Subcutaneous abdominal adipose tissue (tissue), 5 donors: ENCODE data around the gene NEUROD2.

Experiments
- H3K27ac ChIP-seq: one replicate; pipeline ENCODE4 v1.7.0; 2013; ENCODE audit warnings: low read depth, mild to moderate bottlenecking, inconsistent platforms, low read length, moderate library complexity
- H3K27me3 ChIP-seq, 5 donors: one replicate each; pipeline ENCODE4 v1.7.0; 2013; ENCODE audit warnings: low read length in 5 of 5, inconsistent platforms in 1 of 5; ENCODE audit not compliant: control insufficient read depth in 5 of 5, insufficient read depth in 4 of 5
- H3K36me3 ChIP-seq, 5 donors: one replicate each; pipeline ENCODE4 v1.7.0; 2013; ENCODE audit warnings: low read length in 5 of 5; ENCODE audit not compliant: control insufficient read depth in 5 of 5, insufficient read depth in 5 of 5
- H3K4me1 ChIP-seq, 5 donors: one replicate each; pipeline ENCODE4 v1.7.0; 2013; ENCODE audit warnings: low read length in 5 of 5, mild to moderate bottlenecking in 3 of 5, moderate library complexity in 1 of 5; ENCODE audit not compliant: control insufficient read depth in 5 of 5, insufficient read depth in 5 of 5
- H3K4me3 ChIP-seq, 5 donors: one replicate each; pipeline ENCODE4 v1.7.0; 2013; ENCODE audit warnings: low read length in 5 of 5, low read depth in 1 of 5
- H3K9ac ChIP-seq, 5 donors: one replicate each; pipeline ENCODE4 v1.7.0; 2013; ENCODE audit warnings: low read length in 5 of 5, mild to moderate bottlenecking in 4 of 5, moderate library complexity in 3 of 5
- H3K9me3 ChIP-seq, 5 donors: one replicate each; pipeline ENCODE4 v1.7.0; 2013; ENCODE audit warnings: low read length in 5 of 5; ENCODE audit not compliant: control insufficient read depth in 5 of 5
- donor health status: healthy.
- donor health status: healthy.
- donor health status: healthy.
- donor health status: healthy.
- donor health status: healthy.

NEUROD2 gene

DNA sequence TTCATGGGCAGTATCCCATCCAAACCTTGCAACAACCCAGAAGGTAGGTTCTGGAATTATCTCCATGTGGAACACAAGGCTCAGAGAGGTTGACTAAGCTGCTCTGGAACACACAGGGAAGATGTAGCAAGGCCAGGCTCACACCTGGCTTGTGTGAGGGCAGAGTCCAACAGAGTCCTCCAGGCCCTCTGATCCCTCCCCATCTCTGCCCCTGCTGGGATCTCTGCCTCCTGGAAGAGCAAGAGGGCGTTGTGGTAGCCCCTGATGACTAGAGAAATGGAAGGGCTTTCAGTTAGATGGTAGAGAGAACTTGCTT, 12.0 kb upstream of the NEUROD2 start:
- H3K27ac ChIP-seq, result no peak overlapping the region
- peaks cover 4 to 30% (median 21%) of the 10 kb centered on the region in 5 donors for H3K4me1 ChIP-seq
- H3K9ac ChIP-seq, result no peak overlapping the region
- H3K9me3 ChIP-seq, result no peaks in the 10 kb centered on the region
- H3K4me3 ChIP-seq, result no peak overlapping the region
- no peaks in the 10 kb centered on the region for H3K36me3 ChIP-seq
- peaks cover 0 to 13% (median 7%) of the 10 kb centered on the region in 5 donors for H3K27me3 ChIP-seq

DNA sequence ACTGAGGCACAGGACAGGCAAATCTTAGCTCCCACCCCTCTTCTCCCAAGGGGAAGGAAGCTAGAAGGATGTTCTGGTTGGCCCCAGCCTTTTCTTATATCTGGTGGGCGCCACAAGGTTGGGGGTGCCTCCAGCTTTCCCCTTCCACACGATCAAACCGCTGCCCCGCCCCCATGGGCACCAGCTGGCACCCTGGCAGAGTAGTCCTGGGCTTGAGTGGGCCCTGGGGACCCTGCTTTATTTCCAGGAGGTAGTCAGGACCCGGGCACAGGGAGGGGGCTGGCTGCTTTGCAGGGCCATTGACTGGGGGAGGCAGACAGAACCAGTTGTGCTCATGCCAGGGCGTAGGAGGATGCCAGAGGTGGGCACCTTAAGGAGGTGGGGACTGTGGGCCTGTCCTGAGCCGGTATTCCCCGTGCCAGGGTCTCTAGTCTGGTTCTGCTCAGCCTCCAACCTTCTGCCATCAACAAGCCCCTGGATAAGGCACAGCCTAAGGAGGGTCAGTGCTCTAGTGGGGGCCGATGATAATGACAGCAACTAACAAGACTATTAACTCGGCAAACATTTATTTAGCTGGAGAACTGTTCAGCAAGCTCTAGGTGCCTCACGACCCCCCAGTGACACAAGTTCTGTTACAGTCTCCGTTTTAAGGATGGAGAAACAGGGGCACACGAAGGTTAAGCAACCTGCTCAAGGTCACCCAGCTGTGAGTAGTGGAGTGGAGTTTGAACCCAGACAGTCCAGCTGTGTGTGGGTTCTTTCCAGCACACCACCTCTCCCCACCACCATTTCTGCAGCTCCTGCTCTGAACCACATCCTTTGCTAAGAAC, 11.5 kb upstream of the NEUROD2 start:
- H3K4me3 ChIP-seq, result peak overlapping the region in 4 of 5 donors; percentile 45 to 69 (median 60)
- peaks cover 4 to 30% (median 21%) of the 10 kb centered on the region in 5 donors for H3K4me1 ChIP-seq
- no peak overlapping the region for H3K27ac ChIP-seq
- H3K9me3 ChIP-seq, result no peaks in the 10 kb centered on the region
- peak overlapping the region in 2 of 5 donors; percentile 38 to 63 for H3K9ac ChIP-seq
- peaks cover 0 to 16% (median 6%) of the 10 kb centered on the region in 5 donors for H3K27me3 ChIP-seq
- H3K36me3 ChIP-seq, result no peaks in the 10 kb centered on the region

DNA sequence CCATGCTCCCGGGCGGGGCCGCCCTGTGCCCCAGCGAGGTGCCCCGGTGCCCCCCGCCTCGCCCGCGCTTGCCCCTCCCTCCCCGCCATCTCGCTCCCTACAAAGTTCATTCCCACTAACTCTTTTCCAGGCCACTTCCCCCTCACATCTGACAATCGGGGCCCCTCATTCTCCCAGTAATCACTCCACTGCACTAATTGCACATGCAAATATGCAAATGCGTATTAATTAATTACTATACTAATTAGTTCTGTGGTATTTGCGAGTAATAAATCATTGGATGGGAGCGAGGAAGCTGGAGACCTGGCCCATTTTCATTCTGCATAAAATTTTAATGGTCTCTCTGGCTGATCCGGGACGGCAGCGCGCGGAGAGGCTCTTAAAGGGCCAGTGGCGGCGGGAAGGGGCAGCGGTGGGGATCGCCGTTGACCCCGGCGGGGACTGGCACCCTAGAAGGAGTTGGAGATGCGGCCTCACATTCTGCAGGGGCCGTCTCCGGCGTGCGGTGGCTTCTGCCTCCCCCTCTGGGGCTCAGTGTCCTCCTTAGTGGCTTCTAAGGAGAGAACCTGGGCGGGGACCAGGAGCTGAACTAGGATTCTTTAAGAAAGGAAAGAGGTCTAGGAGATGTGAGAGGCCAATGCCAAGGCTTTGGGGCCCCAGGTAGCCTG, 10.7 kb upstream of the NEUROD2 start:
- H3K27me3 ChIP-seq, result peaks cover 0 to 20% (median 6%) of the 10 kb centered on the region in 5 donors
- H3K27ac ChIP-seq, result no peak overlapping the region

DNA sequence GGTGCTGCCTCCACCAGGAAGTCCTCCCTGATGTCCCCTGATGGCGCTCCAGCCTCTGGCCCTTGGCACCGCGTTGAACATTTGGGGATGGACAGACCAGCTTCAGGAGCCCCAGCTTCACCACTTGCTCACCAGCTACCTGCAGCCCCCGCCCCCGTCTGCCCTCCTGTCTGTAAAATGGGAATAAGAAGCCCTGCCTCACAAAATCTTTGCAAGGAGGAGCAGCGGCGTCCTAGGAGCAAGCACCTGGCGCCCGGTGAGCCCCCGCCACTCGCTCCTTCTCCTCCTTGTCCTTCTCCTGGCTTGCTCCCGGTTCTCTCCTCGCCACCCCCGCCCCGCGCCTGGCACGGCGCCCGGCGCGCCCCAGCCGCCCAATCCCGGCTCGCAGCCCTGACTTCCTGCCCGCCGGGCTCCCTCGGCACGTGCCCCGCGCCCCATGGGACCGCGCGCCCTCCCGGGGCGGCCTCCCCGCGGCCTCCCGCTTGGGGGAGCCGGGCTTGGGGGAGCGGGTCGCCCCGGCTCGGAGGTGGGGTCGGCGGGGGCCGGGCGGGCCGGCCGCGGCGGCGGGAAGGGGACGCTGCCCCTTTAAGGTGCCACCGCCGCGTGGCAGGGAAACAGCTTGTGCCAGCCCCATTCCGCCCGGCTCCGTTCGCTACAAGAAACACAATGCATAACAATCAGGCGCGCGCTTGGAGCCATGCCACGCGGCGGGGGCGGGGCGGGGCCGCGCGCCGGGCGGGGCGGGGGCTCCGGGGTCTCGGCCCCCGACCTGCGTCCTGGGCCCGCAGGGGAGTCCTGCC, 9.9 kb upstream of the NEUROD2 start:
- Histone ChIP-seq H3K27ac (no peak overlapping the region), H3K9me3 (no peaks in the 10 kb centered on the region), H3K9ac (no peak overlapping the region), H3K36me3 (no peaks in the 10 kb centered on the region), H3K4me1 (peaks cover 6 to 20% (median 17%) of the 10 kb centered on the region in 5 donors), H3K4me3 (peak overlapping the region in 4 of 5 donors; percentile 60 to 69 (median 64)), H3K27me3 (peaks cover 3 to 28% (median 11%) of the 10 kb centered on the region in 5 donors)

More for the DNA sequence above, 10.7 kb upstream of the NEUROD2 start:
- Histone ChIP-seq H3K4me3 (peak overlapping the region; percentile 60 to 74 (median 66)), H3K9ac (peak overlapping the region in 4 of 5 donors; percentile 13 to 63 (median 44)), H3K4me1 (peaks cover 6 to 26% (median 21%) of the 10 kb centered on the region in 5 donors), H3K9me3 (no peaks in the 10 kb centered on the region), H3K36me3 (no peaks in the 10 kb centered on the region)

DNA sequence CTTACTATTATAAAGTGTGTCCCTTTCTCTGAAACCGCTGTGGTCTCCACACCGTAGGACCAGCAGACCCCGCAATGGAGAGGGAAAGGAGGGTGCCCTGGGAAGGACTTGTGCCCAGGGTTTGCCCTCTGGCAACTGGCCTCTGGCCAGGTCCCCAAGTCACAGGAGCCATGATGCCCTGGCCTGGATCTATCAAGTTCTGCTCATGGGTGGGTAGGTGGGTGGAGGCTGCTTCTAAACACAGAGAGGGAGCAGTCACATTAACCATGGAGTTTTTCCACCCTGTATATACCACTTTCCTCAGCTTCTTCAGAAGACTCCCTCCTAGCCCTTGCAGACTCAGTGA, 9.4 kb upstream of the NEUROD2 start:
- Histone ChIP-seq H3K9ac (no peak overlapping the region), H3K4me3 (peak overlapping the region in 3 of 5 donors; percentile 60 to 69 (median 61)), H3K9me3 (no peaks in the 10 kb centered on the region), H3K27ac (no peak overlapping the region), H3K4me1 (peaks cover 3 to 17% (median 15%) of the 10 kb centered on the region in 5 donors), H3K36me3 (no peaks in the 10 kb centered on the region), H3K27me3 (peaks cover 7 to 29% (median 15%) of the 10 kb centered on the region in 5 donors)

DNA sequence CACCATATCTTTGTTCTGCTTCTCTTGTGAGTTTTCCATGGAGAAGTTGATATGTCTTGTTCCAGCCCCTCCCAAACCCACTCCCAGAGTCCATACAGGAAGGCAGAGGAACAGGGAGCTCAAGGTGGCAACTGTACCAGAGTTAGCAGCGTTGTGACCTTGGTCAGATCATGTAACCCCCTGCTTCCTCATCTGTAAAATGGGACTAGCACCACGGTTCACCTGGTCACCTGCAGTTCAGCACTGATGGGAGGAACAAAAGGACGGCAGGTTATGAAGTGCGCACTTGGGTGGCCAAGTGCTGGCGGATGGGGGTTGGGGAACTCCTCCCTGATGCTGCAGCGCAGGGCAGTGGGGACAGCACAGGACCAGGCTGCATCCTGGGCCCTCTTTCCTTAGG, 7.7 kb upstream of the NEUROD2 start:
- no peaks in the 10 kb centered on the region for H3K9me3 ChIP-seq
- no peak overlapping the region for H3K4me3 ChIP-seq
- H3K27ac ChIP-seq, result no peak overlapping the region
- H3K27me3 ChIP-seq, result peaks cover 7 to 31% (median 15%) of the 10 kb centered on the region in 5 donors
- H3K36me3 ChIP-seq, result no peaks in the 10 kb centered on the region
- peaks cover 3 to 15% (median 13%) of the 10 kb centered on the region in 5 donors for H3K4me1 ChIP-seq
- no peak overlapping the region for H3K9ac ChIP-seq

DNA sequence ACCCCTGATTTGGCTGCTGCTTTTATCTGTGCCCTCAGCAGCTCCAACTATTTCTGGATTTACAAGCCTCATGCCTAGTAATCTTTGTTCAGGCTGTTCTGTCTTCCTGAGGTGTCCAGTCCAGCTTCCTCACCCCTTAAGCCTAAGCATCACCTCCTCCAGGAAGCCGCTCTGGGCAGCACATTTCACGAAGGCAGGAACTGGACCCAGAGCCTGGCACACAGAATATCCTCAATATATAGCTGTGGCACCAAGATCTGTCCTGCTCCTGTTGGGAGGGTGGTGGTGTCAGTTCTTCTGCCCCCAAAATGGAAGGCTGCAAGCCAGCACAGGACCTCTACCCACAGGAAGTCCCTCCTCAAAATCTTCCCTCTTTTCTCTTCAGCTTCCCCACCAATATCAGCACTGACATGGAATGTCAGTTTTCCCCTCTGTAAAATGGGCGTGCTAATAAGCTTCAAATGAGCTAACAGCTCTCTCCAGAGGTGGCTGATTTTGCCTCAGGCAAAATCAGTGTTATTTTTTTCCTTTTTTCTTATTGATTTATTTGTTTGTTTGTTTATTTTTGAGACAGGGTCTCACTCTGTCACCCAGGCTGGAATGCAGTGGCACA, 6.9 kb upstream of the NEUROD2 start:
- Histone ChIP-seq H3K27me3 (peaks cover 8 to 35% (median 15%) of the 10 kb centered on the region in 5 donors), H3K9ac (no peak overlapping the region), H3K9me3 (no peaks in the 10 kb centered on the region), H3K36me3 (no peaks in the 10 kb centered on the region), H3K4me3 (no peak overlapping the region), H3K27ac (no peak overlapping the region), H3K4me1 (peaks cover 3 to 15% (median 13%) of the 10 kb centered on the region in 5 donors)

DNA sequence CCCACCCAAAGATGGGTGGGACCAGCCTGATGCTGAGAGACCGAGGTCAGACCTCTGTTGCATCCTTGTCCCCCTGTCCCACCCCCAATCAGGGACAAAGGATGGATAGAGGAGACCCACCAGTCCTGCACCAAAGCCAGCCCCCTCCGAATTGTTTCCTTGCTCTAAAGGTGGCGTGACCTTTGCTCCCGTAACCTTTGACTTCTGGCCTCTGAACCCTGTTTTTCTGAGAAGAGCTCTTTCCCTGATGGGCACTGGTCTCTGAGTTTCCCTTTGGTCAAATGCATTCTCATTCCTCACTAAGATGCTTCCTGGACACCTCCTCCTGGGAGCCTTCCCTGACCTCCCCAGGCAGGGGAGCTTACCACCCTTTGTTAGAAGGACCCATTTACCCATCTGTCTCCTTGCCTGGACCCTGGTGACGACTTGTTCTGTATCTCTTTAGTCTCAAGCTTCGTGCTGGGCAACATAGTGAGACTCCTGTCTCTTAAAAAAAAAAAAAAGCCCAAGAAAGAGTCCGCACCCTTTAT, 5.3 kb upstream of the NEUROD2 start:
- Histone ChIP-seq H3K27ac (no peak overlapping the region), H3K36me3 (no peaks in the 10 kb centered on the region), H3K9me3 (no peaks in the 10 kb centered on the region), H3K4me1 (peaks cover 3 to 7% (median 5%) of the 10 kb centered on the region in 5 donors), H3K4me3 (no peak overlapping the region), H3K27me3 (peaks cover 17 to 47% (median 28%) of the 10 kb centered on the region in 5 donors), H3K9ac (no peak overlapping the region)

DNA sequence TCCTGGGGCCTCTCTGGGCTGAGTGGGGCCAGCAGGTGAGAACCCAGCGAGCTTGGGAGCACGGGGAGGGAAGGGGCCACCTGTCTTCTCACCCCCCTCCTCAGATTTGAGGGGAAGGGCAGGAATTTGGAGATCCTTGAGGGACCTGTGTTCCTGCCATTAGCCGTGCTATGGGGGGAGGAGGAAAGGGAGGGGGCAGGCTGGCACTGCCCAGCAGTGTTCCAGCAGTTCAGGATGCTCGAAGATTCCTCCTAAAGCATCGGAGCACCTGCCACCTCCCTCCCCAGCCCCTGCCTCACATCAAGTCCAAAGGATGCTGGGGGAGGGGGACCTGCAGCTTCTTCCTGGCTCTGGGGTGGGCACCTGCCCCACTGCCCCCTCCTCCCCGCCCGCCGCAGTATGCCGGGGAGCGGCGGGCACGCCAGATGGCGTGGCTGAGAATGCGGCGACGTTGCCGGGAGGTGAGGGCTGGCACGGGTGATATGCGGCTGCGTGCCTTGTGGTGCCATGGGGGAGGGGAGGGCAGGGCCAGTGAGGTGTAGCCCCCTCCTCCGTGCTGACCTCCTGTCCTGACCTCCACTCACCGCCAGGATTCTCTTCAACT, 4.7 kb upstream of the NEUROD2 start:
- H3K27me3 ChIP-seq, result peaks cover 18 to 48% (median 29%) of the 10 kb centered on the region in 5 donors

More for the DNA sequence above, 4.7 kb upstream of the NEUROD2 start:
- no peaks in the 10 kb centered on the region for H3K36me3 ChIP-seq
- no peak overlapping the region for H3K9ac ChIP-seq
- no peaks in the 10 kb centered on the region for H3K9me3 ChIP-seq
- H3K4me3 ChIP-seq, result no peak overlapping the region
- H3K4me1 ChIP-seq, result peaks cover 1 to 5% (median 3%) of the 10 kb centered on the region in 5 donors
- H3K27ac ChIP-seq, result no peak overlapping the region
